ENCODE data around the gene SCN11A.
A peak's percentile ranks its signal among the peaks of the same experiment; 100 is the strongest.

SCN11A gene

GRCh38 chr3:39051649-39052561 lies at the start of gene SCN11A, which contains the start of gene WDR48:
Gene SCN11A, minus strand, starts transcription at chr3:39051944. Its CDS starts 101,582 bp downstream, at chr3:38950362.
Gene WDR48, plus strand, starts transcription at chr3:39052016. Its CDS starts 10 bp downstream, at chr3:39052026.
- DNase-seq (ENCODE audit: low spot score), result peak; percentile 91

GRCh38 chr3:39101022-39101689 lies 49.4 kb upstream of the SCN11A start:
- DNase-seq (ENCODE audit: low spot score), result peak; percentile 46

GRCh38 chr3:39100500-39100886 lies 48.7 kb upstream of the SCN11A start:
- DNase-seq (ENCODE audit: low spot score), result no peak

- no peak for DNase-seq (ENCODE audit: low spot score)
These were observed 48.2 kb upstream of the SCN11A start for GRCh38 chr3:39099738-39100499.

GRCh38 chr3:39099242-39099641 lies 47.5 kb upstream of the SCN11A start:
- no peak for DNase-seq (ENCODE audit: low spot score)

GRCh38 chr3:39098473-39099000 lies 46.8 kb upstream of the SCN11A start:
- DNase-seq (ENCODE audit: low spot score), result no peak

GRCh38 chr3:39097716-39098472 lies 46.1 kb upstream of the SCN11A start:
- DNase-seq (ENCODE audit: low spot score), result no peak

GRCh38 chr3:39096775-39097174 lies 45.0 kb upstream of the SCN11A start:
- DNase-seq (ENCODE audit: low spot score), result peak; percentile 16

GRCh38 chr3:39095778-39096177 lies 44.0 kb upstream of the SCN11A start:
- no peak for DNase-seq (ENCODE audit: low spot score)

GRCh38 chr3:39094851-39095677 lies 43.3 kb upstream of the SCN11A start:
- DNase-seq (ENCODE audit: low spot score), result no peak

GRCh38 chr3:39090922-39091321 lies 39.2 kb upstream of the SCN11A start:
- DNase-seq (ENCODE audit: low spot score), result no peak

- no peak for DNase-seq (ENCODE audit: low spot score)
These were observed 37.1 kb upstream of the SCN11A start for GRCh38 chr3:39088889-39089288.

- DNase-seq (ENCODE audit: low spot score), result no peak
These were observed 36.7 kb upstream of the SCN11A start for GRCh38 chr3:39088456-39088855.

- DNase-seq (ENCODE audit: low spot score), result no peak
These were observed 34.4 kb upstream of the SCN11A start for GRCh38 chr3:39086144-39086543.

- DNase-seq (ENCODE audit: low spot score), result no peak
These were observed 31.0 kb upstream of the SCN11A start for GRCh38 chr3:39082666-39083313.

- no peak for DNase-seq (ENCODE audit: low spot score)
These were observed 28.3 kb upstream of the SCN11A start for GRCh38 chr3:39080026-39080425.

GRCh38 chr3:39079530-39079929 lies 27.8 kb upstream of the SCN11A start:
- DNase-seq (ENCODE audit: low spot score), result no peak

- no peak for DNase-seq (ENCODE audit: low spot score)
These were observed 24.2 kb upstream of the SCN11A start for GRCh38 chr3:39075910-39076309.

- DNase-seq (ENCODE audit: low spot score), result no peak
These were observed 16.8 kb upstream of the SCN11A start for GRCh38 chr3:39068556-39068955.

GRCh38 chr3:39067286-39067685 lies 15.5 kb upstream of the SCN11A start:
- no peak for DNase-seq (ENCODE audit: low spot score)

All from SW480 (cell line).